ENCODE results near the gene XPNPEP1. TPM values are rescaled to one million over a fixed set of nuclear protein-coding genes. Genes with fewer than 3 reads are reported as not detected.

XPNPEP1 gene
- polyA plus RNA-seq, 1 donor (not counting 4 experiments of a cell fraction or from before 2014, with no cell fraction given) = 96.2 TPM

DNA sequence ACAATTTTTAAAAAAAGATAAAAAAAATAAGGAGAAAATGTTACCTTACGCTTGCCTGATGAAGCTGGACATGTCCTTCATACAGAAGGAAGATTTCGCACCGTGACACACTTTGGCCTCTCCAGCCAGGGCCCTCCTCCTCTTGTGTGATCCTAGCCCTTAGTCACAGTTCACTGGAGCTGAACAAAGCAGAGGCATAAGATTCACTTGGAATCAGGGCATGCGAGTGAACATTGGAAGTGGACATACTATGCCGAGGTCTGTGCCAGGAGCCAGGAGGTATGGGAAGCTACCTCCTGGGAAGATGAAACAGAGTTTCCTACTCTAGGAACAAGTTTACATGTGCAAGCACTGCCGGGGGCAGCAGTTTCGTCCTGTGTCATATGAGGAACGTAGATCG, 91.5 kb downstream of the XPNPEP1 start:
- Histone ChIP-seq H3K27me3 (ENCODE audit: control insufficient read depth, extremely low read depth, insufficient read depth, low read length) (no peaks in the 10 kb centered on the region), H3K4me2 (ENCODE audit: control insufficient read depth, extremely low read depth, insufficient read depth, low read depth, low read length) (no peak overlapping the region), H3K9me1 (ENCODE audit: control insufficient read depth, extremely low read depth, insufficient read depth, low read length) (no peaks in the 10 kb centered on the region), H3K36me3 (ENCODE audit: control insufficient read depth in 2 of 2, extremely low read depth in 1 of 2, insufficient read depth in 2 of 2, low read length in 2 of 2) (no peaks in the 10 kb centered on the region), H3K79me2 (ENCODE audit: control insufficient read depth, insufficient read depth, low read length) (no peaks in the 10 kb centered on the region), H3K4me1 (ENCODE audit: control insufficient read depth, extremely low read depth, insufficient read depth, low read length) (no peaks in the 10 kb centered on the region), H3K9ac (ENCODE audit: control insufficient read depth, extremely low read depth, insufficient read depth, low read length) (no peak overlapping the region), H2AFZ (ENCODE audit: control insufficient read depth, low read length) (no peak overlapping the region), H4K20me1 (ENCODE audit: control insufficient read depth, extremely low read depth, insufficient read depth, low read length) (no peaks in the 10 kb centered on the region), H3K9me3 (ENCODE audit: control insufficient read depth, low read depth, low read length) (no peaks in the 10 kb centered on the region), H3K27ac (ENCODE audit: control insufficient read depth, insufficient read depth, low read length) (no peak overlapping the region), H3K4me3 (ENCODE audit: control insufficient read depth in 2 of 3, extremely low read depth in 1 of 3, insufficient read depth in 2 of 3, low read depth in 1 of 3, low read length in 3 of 3) (no peak overlapping the region)
- TF ChIP-seq, protein P1, sequence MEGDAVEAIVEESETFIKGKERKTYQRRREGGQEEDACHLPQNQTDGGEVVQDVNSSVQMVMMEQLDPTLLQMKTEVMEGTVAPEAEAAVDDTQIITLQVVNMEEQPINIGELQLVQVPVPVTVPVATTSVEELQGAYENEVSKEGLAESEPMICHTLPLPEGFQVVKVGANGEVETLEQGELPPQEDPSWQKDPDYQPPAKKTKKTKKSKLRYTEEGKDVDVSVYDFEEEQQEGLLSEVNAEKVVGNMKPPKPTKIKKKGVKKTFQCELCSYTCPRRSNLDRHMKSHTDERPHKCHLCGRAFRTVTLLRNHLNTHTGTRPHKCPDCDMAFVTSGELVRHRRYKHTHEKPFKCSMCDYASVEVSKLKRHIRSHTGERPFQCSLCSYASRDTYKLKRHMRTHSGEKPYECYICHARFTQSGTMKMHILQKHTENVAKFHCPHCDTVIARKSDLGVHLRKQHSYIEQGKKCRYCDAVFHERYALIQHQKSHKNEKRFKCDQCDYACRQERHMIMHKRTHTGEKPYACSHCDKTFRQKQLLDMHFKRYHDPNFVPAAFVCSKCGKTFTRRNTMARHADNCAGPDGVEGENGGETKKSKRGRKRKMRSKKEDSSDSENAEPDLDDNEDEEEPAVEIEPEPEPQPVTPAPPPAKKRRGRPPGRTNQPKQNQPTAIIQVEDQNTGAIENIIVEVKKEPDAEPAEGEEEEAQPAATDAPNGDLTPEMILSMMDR (optimal IDR thresholded peaks at IDR 0.05 in 1 of 3, IDR thresholded peaks at IDR 0.05 in 1 of 3, conservative IDR thresholded peaks at IDR 0.05 in 1 of 3; ENCODE audit: extremely low read depth in 1 of 3, insufficient read depth in 2 of 3, low read length in 3 of 3) = no peak
- no peak for TF ChIP-seq EZH2 (IDR thresholded peaks at IDR 0.05; ENCODE audit: low read length)
- DNase-seq (ENCODE audit: low read depth, low spot score) (no peak), FAIRE-seq (no peak)
- dilution Hi-C loops (cut with MboI; ENCODE audit: extremely low pct_ligation_motif_present, low sequenced_read_pairs) = no loop called here

DNA sequence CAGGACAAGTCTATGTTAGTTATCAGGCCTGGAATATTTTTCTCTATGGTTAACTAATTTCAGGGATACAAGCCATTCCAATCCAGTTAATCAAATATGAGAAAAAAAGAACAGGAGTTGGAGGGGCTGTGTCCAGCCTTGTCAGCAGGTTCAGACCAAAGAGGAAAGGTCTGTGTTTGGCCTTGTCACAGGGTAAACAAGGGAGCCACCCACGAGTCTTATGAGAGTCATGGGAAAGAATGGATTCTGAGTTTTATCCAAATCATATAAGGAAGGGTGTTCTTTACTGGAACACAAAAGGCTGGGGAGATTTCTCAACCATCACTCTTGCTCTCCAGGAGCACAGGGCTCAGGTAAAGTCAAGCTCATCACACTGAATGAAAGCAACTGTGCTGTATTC, 99.1 kb downstream of the XPNPEP1 start:
- DNase-seq (ENCODE audit: low read depth, low spot score) (no peak), FAIRE-seq (no peak)
- Histone ChIP-seq H3K4me3 (ENCODE audit: control insufficient read depth in 2 of 3, extremely low read depth in 1 of 3, insufficient read depth in 2 of 3, low read depth in 1 of 3, low read length in 3 of 3) (no peak overlapping the region), H3K36me3 (ENCODE audit: control insufficient read depth in 2 of 2, extremely low read depth in 1 of 2, insufficient read depth in 2 of 2, low read length in 2 of 2) (no peaks in the 10 kb centered on the region), H3K4me1 (ENCODE audit: control insufficient read depth, extremely low read depth, insufficient read depth, low read length) (no peaks in the 10 kb centered on the region), H3K9ac (ENCODE audit: control insufficient read depth, extremely low read depth, insufficient read depth, low read length) (no peak overlapping the region), H3K27me3 (ENCODE audit: control insufficient read depth, extremely low read depth, insufficient read depth, low read length) (no peaks in the 10 kb centered on the region), H2AFZ (ENCODE audit: control insufficient read depth, low read length) (no peak overlapping the region), H3K4me2 (ENCODE audit: control insufficient read depth, extremely low read depth, insufficient read depth, low read depth, low read length) (no peak overlapping the region), H3K79me2 (ENCODE audit: control insufficient read depth, insufficient read depth, low read length) (no peaks in the 10 kb centered on the region), H3K27ac (ENCODE audit: control insufficient read depth, insufficient read depth, low read length) (no peak overlapping the region), H3K9me3 (ENCODE audit: control insufficient read depth, low read depth, low read length) (no peaks in the 10 kb centered on the region), H4K20me1 (ENCODE audit: control insufficient read depth, extremely low read depth, insufficient read depth, low read length) (no peaks in the 10 kb centered on the region), H3K9me1 (ENCODE audit: control insufficient read depth, extremely low read depth, insufficient read depth, low read length) (no peaks in the 10 kb centered on the region)
- dilution Hi-C loops (cut with MboI; ENCODE audit: extremely low pct_ligation_motif_present, low sequenced_read_pairs) = no loop called here
- TF ChIP-seq EZH2 (IDR thresholded peaks at IDR 0.05; ENCODE audit: low read length) = no peak
- TF ChIP-seq, protein P1 (optimal IDR thresholded peaks at IDR 0.05 in 1 of 3, IDR thresholded peaks at IDR 0.05 in 1 of 3, conservative IDR thresholded peaks at IDR 0.05 in 1 of 3; ENCODE audit: extremely low read depth in 1 of 3, insufficient read depth in 2 of 3, low read length in 3 of 3) = no peak
